Muscle of back (tissue), 11 donors: ENCODE measurements around the gene ACSL5. TPM values are rescaled to one million over a fixed set of nuclear protein-coding genes. Genes with fewer than 3 reads are reported as not detected.
"Not testable (repeated sequence)": the region's sequence is repeated elsewhere in the genome, so short reads cannot be mapped to it uniquely, and the experiment has no call there.

Experiments used
- DNase-seq, 3 donors: peaks; one replicate each; pipeline versions ENCODE4 v3.0.0 to v3.0.0-alpha.2; 2013
- polyA plus RNA-seq, 10 donors: library from polyadenylated mRNA; unstranded; fragments of 120-200 nt; gene quantifications; one replicate each; pipeline ENCODE4 v1.2.1, GENCODE V29; 2013; ENCODE audit not compliant: insufficient read length in 10 of 10

The ACSL5 gene
- polyA plus RNA-seq, 10 donors, result 1.4 to 3.9 (median 2.9) TPM

GRCh38 chr10:112461029-112461887 lies 87.3 kb downstream of the ACSL5 start:
- peak in 1 of 3 donors; percentile 64 for DNase-seq

DNA sequence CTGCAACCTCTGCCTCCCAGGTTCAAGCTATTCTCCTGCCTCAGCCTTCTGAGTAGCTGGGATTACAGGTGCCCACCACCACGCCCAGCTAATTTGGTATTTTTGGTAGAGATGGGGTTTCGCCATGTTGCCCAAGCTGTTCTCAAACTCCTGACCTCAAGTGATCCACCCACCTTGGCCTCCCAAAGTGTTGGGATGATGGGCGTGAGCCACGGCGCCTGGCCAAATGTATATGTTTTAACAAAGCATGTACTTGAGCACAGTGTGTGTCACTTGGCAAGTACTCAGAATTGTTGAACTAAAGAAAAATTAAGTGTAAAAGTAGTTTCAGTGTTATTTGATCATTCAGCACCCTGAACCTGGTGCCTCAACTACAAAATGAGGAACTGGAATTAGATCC lies 90.2 kb downstream of the ACSL5 start:
- not testable (repeated sequence) for DNase-seq

- DNase-seq, result no peak
Observed at GRCh38 chr10:112465299-112465883, 91.5 kb downstream of the ACSL5 start.

GRCh38 chr10:112466802-112467201 lies 92.9 kb downstream of the ACSL5 start:
- no peak for DNase-seq

DNA sequence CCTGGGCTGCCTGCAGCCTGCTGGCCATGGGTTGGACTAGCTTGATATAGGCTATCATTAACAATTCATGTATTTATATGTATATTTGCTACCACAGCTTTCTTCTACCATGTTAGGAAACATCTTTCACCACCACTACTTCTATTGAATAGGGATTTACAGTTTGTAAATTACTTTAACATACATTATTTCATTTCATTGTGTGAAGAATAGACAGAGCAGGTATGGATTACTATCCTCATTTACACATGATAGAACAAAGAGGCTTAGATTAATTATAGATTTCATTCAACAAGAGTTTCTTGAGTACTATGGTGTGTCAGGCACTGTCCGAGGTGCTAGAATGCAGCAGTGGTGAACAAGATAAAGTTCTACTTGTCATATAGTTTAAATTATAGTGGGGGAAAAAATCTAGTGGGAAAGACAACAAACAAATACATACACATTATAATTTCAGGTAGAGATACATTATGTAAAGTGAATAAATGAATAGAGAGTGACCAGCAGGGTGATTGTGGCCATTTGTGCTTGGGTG lies 93.7 kb downstream of the ACSL5 start:
- no peak for DNase-seq

DNA sequence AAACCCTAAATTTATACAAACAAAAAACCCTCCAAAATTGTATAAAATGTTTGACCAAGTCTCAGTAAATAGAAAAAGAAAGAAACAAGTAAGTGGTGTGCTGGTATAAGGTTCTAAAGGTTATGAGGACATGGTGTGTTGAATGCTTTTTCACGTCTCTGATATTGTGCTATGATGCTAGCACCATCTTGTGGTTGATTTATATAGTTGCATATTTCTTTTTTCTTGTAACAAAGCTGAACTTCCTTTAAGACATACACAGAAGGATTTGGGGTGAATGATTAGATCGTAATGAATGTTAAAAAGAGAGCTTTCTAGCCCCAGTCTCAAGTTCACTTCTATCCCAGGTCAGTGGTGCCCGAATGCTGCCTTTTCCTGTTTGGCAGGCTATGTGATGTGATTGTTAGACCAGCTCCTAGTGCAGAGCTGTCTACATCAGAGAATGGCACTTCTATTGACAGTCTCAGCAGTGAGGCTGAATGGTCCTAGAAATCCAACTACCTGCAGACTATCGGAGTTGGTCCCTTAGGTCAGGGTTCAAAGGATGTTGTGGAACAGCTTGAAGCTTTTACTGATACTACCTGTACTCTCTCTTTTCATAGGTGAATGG lies 98.1 kb downstream of the ACSL5 start:
- DNase-seq, result peak; percentile 26 to 55 (median 30)

GRCh38 chr10:112475575-112476218 lies 101.8 kb downstream of the ACSL5 start:
- peak in 2 of 3 donors; percentile 7 to 38 for DNase-seq

Other genes starting within 250 kb of the ACSL5 start
- 10 to 100 TPM in 6 of 10 donors, 1 to 10 TPM in 4; 7.4 to 12.0 (median 11.1) TPM for gene GPAM, start 190.4 kb upstream of the ACSL5 start, polyA plus RNA-seq
- under 1 TPM in 1 of 10 donors, not detected in 9; 0.07 TPM for gene TECTB, start 90.7 kb upstream of the ACSL5 start, polyA plus RNA-seq
- gene ZDHHC6, start 72.8 kb downstream of the ACSL5 start, polyA plus RNA-seq, result 10 to 100 TPM; 25.7 to 43.4 (median 32.0) TPM
- gene VTI1A, start 73.1 kb downstream of the ACSL5 start, polyA plus RNA-seq, result 10 to 100 TPM; 11.9 to 18.4 (median 14.7) TPM